Esophagus muscularis mucosa (tissue), 4 donors: ENCODE measurements around the gene AJM1. TPM values are rescaled to one million over a fixed set of nuclear protein-coding genes. Genes with fewer than 3 reads are reported as not detected.
A peak's percentile ranks its signal among the peaks of the same experiment; 100 is the strongest.

ENCODE experiments used
- DNase-seq: peaks from one replicate; pipeline ENCODE4 v3.0.0-alpha.2; 2017; ENCODE audit errors: extremely low spot score
- H3K27ac ChIP-seq, 4 donors: fragments of 200-600 bp; sonication (generic); replicated peaks in 1 of 4; 1 replicate in 3 of 4; 2 replicates in 1 of 4; pipeline ENCODE4 v1.5.1; 2016 to 2019; ENCODE audit warnings: mild to moderate bottlenecking in 1 of 4
- H3K27me3 ChIP-seq, 4 donors: fragments of 200-600 bp; sonication (generic); one replicate each; pipeline versions ENCODE4 v1.5.1 to v1.6.0; 2016 to 2019
- H3K36me3 ChIP-seq, 4 donors: fragments of 200-600 bp; sonication (generic); one replicate each; pipeline ENCODE4 v1.5.1; 2016 to 2019
- H3K4me1 ChIP-seq, 4 donors: fragments of 200-600 bp; sonication (generic); one replicate each; pipeline ENCODE4 v1.5.1; 2016 to 2019
- H3K4me3 ChIP-seq, 4 donors: fragments of 200-600 bp; sonication (generic); 1 replicate in 2 of 4; 2 replicates in 2 of 4; pipeline ENCODE4 v1.5.1; 2016 to 2019; ENCODE audit warnings: mild to moderate bottlenecking in 4 of 4, moderate library complexity in 1 of 4
- H3K9me3 ChIP-seq, 4 donors: fragments of 200-600 bp; sonication (generic); 1 replicate in 3 of 4; 2 replicates in 1 of 4; pipeline ENCODE4 v1.5.1; 2016 to 2019
- EP300 ChIP-seq: sonication (generic); formaldehyde crosslinking; IDR thresholded peaks from one replicate; pipeline ENCODE4 v1.6.1; 2017; ENCODE audit warnings: antibody characterized with exemption
- POLR2A ChIP-seq: fragments of 450-650 bp; IDR thresholded peaks from one replicate; pipeline ENCODE4 v1.6.1; 2017; ENCODE audit warnings: antibody characterized with exemption, moderate library complexity, mild to moderate bottlenecking, low read depth
- POLR2AphosphoS5 ChIP-seq, 2 donors: sonication (generic); formaldehyde crosslinking; IDR thresholded peaks; one replicate each; pipeline ENCODE4 v1.6.1; 2017; ENCODE audit warnings: antibody characterized with exemption in 2 of 2
- WGBS: methylation state at CpG from one replicate; pipeline ENCODE4 v1.1.5; 2018; 5-methylcytosine and 5-hydroxymethylcytosine counted together
- intact Hi-C: fragments of 100-400 bp; cut with DNase I; formaldehyde crosslinking; loops from one replicate; pipeline ENCODE4 v1.15.1; 2023
- total RNA-seq, 4 donors: library from RNA; depleted of rRNA; stranded (reverse); fragments of >200 nt; gene quantifications; one replicate each; pipeline versions ENCODE4 v1.1.0 to v1.2.1, GENCODE V29; 2016
- TF ChIP-seq, protein P1 (sequence below), 3 experiments: fragments of 200-600 bp in 2 of 3; fragments of 450-650 bp in 1 of 3; sonication (generic) in 2 of 3; IDR thresholded peaks; one replicate each; pipeline ENCODE4 v1.5.1; 2017 to 2019; ENCODE audit warnings: antibody characterized with exemption in 3 of 3, mild to moderate bottlenecking in 2 of 3, moderate library complexity in 1 of 3

The AJM1 gene
- total RNA-seq, 4 donors from 2014 or later, result 3.3 to 14.0 (median 11.4) TPM

DNA sequence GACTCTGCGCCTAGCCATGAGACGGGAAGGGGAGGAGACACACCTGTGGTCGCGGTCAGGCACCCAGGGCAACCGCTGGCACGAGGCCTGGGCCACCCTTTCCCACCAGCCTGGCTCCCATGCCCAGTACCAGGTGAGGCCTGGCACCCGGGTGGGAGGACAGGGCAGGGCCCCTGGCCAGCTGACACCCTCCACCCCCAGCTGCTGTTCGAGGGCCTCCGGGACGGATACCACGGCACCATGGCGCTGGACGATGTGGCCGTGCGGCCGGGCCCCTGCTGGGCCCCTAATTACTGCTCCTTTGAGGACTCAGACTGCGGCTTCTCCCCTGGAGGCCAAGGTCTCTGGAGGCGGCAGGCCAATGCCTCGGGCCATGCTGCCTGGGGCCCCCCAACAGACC is 14.9 kb downstream of the AJM1 start:
- Histone ChIP-seq H3K4me1 (peaks cover 11 to 25% (median 16%) of the 10 kb centered on the region in 4 donors), H3K27me3 (no peaks in the 10 kb centered on the region), H3K4me3 (no peak overlapping the region), H3K27ac (no peak overlapping the region), H3K36me3 (peaks cover 8 to 24% (median 19%) of the 10 kb centered on the region in 4 donors), H3K9me3 (no peaks in the 10 kb centered on the region)
- intact Hi-C loops, result no loop called here
- no CpG with 5 or more reads among the region's 19 CpGs for WGBS
- DNase-seq, result no peak
- TF ChIP-seq EP300, result no peak
- TF ChIP-seq POLR2AphosphoS5 (IDR thresholded peaks at IDR 0.05), result no peak
- no peak for TF ChIP-seq POLR2A

DNA sequence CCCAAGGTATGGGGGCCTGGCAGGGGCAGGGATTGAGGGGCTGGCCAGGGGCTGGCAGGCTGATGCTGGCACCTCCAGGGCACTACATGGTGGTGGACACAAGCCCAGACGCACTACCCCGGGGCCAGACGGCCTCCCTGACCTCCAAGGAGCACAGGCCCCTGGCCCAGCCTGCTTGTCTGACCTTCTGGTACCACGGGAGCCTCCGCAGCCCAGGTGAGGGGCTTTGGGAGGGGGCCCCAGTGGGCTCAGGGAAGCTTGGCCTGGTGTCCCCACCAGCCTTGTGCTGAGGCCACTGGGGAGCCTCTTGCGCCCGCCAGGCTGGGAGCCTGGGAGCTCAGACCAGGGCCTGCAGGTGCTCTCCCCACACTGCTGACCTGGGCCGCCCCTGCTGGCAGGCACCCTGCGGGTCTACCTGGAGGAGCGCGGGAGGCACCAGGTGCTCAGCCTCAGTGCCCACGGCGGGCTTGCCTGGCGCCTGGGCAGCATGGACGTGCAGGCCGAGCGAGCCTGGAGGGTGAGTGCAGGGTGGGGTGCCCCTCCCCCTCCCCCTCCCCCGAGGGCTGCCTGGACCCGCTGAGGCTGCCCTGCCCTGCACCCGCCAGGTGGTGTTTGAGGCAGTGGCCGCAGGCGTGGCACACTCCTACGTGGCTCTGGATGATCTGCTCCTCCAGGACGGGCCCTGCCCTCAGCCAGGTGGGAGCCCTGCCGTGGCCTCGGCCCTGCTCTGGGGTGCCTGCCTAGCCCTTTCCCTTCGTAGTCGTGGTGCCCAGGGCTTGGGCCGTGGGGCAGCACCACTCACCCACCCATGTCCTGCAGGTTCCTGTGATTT is 15.5 kb downstream of the AJM1 start:
- DNase-seq, result no peak
- H3K9me3 ChIP-seq, result no peaks in the 10 kb centered on the region
- no peaks in the 10 kb centered on the region for H3K27me3 ChIP-seq
- no CpG with 5 or more reads among the region's 29 CpGs for WGBS
- peaks cover 10 to 25% (median 16%) of the 10 kb centered on the region in 4 donors for H3K4me1 ChIP-seq
- no peak for TF ChIP-seq POLR2AphosphoS5 (IDR thresholded peaks at IDR 0.05)
- H3K4me3 ChIP-seq, result no peak overlapping the region
- intact Hi-C loops, result no loop called here
- no peak overlapping the region for H3K27ac ChIP-seq
- peaks cover 15 to 31% (median 26%) of the 10 kb centered on the region in 4 donors for H3K36me3 ChIP-seq

DNA sequence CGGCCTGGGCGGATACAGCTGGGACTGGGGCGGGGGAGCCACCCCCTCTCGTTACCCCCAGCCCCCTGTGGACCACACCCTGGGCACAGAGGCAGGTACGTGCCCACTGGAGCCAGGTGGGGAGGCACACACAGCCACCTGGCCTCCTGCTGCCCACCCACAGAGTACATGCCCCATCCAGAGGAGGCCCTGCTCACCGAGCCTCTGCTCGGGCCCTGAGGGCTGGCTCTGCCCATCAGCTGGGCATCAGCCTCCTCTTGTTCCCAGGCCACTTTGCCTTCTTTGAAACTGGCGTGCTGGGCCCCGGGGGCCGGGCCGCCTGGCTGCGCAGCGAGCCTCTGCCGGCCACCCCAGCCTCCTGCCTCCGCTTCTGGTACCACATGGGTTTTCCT is 16.2 kb downstream of the AJM1 start:
- no peak for DNase-seq
- H3K27ac ChIP-seq, result peak overlapping the region in 3 of 4 donors; percentile 30 to 55 (median 50)
- TF ChIP-seq POLR2A, result no peak
- TF ChIP-seq EP300, result no peak
- TF ChIP-seq POLR2AphosphoS5 (IDR thresholded peaks at IDR 0.05), result no peak
- TF ChIP-seq, protein P1, sequence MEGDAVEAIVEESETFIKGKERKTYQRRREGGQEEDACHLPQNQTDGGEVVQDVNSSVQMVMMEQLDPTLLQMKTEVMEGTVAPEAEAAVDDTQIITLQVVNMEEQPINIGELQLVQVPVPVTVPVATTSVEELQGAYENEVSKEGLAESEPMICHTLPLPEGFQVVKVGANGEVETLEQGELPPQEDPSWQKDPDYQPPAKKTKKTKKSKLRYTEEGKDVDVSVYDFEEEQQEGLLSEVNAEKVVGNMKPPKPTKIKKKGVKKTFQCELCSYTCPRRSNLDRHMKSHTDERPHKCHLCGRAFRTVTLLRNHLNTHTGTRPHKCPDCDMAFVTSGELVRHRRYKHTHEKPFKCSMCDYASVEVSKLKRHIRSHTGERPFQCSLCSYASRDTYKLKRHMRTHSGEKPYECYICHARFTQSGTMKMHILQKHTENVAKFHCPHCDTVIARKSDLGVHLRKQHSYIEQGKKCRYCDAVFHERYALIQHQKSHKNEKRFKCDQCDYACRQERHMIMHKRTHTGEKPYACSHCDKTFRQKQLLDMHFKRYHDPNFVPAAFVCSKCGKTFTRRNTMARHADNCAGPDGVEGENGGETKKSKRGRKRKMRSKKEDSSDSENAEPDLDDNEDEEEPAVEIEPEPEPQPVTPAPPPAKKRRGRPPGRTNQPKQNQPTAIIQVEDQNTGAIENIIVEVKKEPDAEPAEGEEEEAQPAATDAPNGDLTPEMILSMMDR (IDR thresholded peaks at IDR 0.05), result no peak
- no peaks in the 10 kb centered on the region for H3K9me3 ChIP-seq
- H3K27me3 ChIP-seq, result no peaks in the 10 kb centered on the region
- peaks cover 10 to 25% (median 16%) of the 10 kb centered on the region in 4 donors for H3K4me1 ChIP-seq
- no peak overlapping the region for H3K4me3 ChIP-seq
- H3K36me3 ChIP-seq, result peaks cover 21 to 37% (median 32%) of the 10 kb centered on the region in 4 donors
- WGBS, result 83% methylated on average over 2 of the region's 15 CpGs
- intact Hi-C loops, result no loop called here

GRCh38 chr9:136858844-136859757 is 16.8 kb downstream of the AJM1 start:
- H3K4me3 ChIP-seq, result no peak overlapping the region
- no peaks in the 10 kb centered on the region for H3K9me3 ChIP-seq
- no peak for DNase-seq
- peaks cover 26 to 42% (median 37%) of the 10 kb centered on the region in 4 donors for H3K36me3 ChIP-seq
- TF ChIP-seq POLR2A, result no peak
- TF ChIP-seq POLR2AphosphoS5 (IDR thresholded peaks at IDR 0.05), result no peak
- no peak for TF ChIP-seq EP300
- TF ChIP-seq, protein P1 (IDR thresholded peaks at IDR 0.05), result no peak
- peaks cover 16 to 32% (median 20%) of the 10 kb centered on the region in 4 donors for H3K4me1 ChIP-seq
- H3K27me3 ChIP-seq, result no peaks in the 10 kb centered on the region
- intact Hi-C loops, result no loop called here
- WGBS, result no CpG with 5 or more reads among the region's 20 CpGs
- peak overlapping the region; percentile 30 to 58 (median 52) for H3K27ac ChIP-seq

GRCh38 chr9:136860529-136860928 is 18.3 kb downstream of the AJM1 start:
- no peak for DNase-seq
- H3K9me3 ChIP-seq, result no peaks in the 10 kb centered on the region
- 71% methylated on average over 9 of the region's 9 CpGs for WGBS
- TF ChIP-seq, protein P1 (IDR thresholded peaks at IDR 0.05), result no peak
- TF ChIP-seq POLR2AphosphoS5 (IDR thresholded peaks at IDR 0.05) (no peak), EP300 (no peak), POLR2A (no peak)
- H3K27ac ChIP-seq, result no peak overlapping the region
- H3K36me3 ChIP-seq, result peaks cover 26 to 42% (median 37%) of the 10 kb centered on the region in 4 donors
- H3K4me1 ChIP-seq, result peaks cover 29 to 46% (median 35%) of the 10 kb centered on the region in 4 donors
- H3K27me3 ChIP-seq, result no peaks in the 10 kb centered on the region
- H3K4me3 ChIP-seq, result no peak overlapping the region
- intact Hi-C loops, result no loop called here
